Lower leg skin (tissue), 3 donors: ENCODE results near the gene OSM.

Experiments used
- CTCF ChIP-seq, 3 donors: fragments of 450-650 bp; IDR thresholded peaks; one replicate each; pipeline ENCODE4 v1.5.1; 2016; ENCODE audit warnings: antibody characterized with exemption in 3 of 3, mild to moderate bottlenecking in 3 of 3, moderate library complexity in 2 of 3
- POLR2A ChIP-seq, 2 donors: fragments of 450-650 bp; IDR thresholded peaks; one replicate each; pipeline ENCODE4 v1.6.1; 2016 to 2017; ENCODE audit warnings: antibody characterized with exemption in 2 of 2, mild to moderate bottlenecking in 1 of 2, moderate library complexity in 1 of 2

- TF ChIP-seq CTCF (IDR thresholded peaks at IDR 0.05) (no peak), POLR2A (IDR thresholded peaks at IDR 0.05) (no peak)
These were observed 31.7 kb downstream of the OSM start for GRCh38 chr22:30234786-30235470.
